ENCODE data around the gene MRTFB.

The MRTFB gene

DNA sequence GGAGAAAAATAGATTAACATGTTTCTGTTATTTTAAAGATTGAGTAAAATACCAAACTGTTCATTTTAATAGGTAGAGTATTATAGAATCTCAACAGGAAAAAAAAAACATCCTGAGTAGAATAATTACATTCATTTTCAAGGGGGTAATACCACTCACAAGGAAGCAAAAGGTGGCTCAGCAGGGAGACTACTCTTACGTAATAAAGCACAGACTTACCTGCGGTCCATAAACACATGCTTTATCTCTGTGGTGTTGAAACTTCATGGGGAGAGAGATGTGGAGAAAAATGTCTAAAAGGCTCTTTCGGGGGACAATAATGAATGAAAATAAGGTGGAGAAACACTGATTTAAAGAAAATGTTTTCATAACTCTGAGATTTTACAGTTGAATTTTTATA, 171.7 kb downstream of the MRTFB start:
- no peak for DNase-seq

DNA sequence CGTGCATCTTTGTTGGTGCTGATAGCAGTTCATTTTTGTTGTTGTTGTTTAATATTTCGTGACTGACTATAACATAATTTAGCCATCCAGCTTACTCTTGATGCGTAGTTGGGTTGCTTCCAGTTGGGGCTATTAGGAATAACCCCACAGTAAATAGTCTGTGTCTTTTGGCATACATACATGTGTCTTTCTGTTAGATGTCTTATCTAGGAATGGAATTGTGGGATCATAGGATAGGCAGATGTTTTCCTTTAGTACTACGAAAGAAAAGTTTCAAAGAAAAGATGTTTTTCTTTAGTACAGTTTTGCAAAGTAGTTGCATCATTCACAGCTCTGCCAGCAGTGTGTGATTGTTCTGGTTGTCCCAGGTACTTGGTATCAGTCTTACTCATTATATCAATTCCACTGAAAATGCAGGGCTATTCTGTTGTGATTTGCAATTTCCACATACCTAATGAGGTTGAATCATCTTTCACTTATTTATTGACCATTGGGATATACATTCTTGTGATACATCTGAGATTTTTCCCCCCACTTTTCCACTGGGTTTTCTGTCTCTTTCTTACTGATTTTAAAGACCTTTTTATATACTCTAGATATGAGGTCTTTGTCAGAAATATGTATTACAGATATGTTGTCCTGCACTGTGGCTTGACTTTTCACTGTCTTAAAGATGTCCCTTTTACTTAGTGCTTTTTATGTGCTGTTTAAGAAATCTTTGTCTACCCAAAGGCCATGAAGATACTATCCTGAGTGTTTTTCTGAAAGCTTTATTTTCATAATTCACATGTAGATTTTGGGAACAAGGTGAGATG, 173.3 kb downstream of the MRTFB start:
- DNase-seq: no peak

DNA sequence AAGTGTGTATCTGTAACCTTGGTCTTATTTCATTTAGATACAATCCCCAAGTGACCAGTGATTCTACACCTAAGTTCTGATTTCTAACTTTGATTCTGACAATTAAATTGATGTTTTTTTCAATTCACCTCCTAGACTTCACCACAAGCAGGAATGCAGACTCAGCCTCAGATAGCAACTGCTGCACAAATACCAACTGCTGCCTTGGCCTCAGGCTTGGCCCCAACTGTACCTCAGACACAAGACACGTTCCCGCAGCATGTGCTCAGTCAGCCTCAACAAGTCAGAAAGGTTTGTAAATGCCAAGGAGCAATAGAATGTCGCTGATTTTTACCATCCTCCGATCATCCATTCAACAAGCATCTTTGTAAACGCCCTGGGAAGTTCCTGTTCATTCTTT, 177.7 kb downstream of the MRTFB start:
- DNase-seq: no peak

DNA sequence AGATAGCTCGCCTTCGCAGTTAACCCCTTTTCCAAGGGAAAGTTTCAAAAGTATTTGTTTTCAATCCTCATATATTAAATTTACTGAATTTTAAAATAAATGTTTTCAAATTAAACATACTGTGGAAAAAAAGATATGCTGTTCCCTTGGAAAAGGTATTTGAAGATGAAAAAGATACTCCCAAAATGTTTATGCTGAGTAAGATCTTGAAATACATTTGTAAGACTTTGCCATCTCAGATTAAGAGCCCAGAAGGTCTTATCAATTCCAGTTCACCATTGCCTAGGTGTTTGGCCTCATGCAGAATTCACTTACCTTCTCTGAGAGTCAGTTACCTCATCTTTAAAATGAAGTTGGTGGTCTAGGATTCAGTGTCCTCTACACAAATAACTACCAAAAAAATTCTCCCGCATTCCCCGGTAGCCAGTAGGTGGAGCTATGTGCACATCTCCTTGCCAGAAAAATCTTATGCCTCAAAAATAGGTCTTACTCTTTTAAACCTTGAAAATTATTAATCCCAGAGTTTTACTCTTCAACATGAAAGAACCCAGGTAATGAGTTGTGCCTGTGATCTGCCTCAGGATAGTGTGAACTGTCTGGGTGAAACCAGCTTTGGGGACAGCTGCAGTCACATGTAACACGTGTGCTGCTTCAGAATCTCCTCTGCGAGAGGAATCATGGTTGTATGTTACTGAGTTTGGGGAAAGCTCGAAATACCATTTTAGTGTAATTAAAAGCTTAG, 178.3 kb downstream of the MRTFB start:
- peak; percentile 44 for DNase-seq

DNA sequence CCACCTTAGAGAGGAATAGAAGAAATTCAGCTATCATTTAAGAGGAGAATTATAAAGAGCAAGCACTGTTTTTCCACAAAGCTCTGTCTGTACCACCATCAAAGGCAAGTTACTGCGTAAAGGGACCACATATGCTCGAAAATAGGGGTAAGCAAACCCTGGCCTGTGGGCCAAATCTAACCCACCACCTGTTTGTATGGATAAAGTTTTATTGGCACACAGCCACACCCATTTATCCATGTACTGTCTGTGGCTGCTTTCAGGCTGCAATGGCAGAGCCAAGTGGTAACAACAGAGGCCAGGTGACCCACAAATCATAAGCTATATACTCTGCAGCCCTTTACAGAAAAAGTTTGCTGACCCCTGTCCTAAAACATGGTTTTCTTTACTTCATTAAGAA, 180.3 kb downstream of the MRTFB start:
- no peak for DNase-seq

DNA sequence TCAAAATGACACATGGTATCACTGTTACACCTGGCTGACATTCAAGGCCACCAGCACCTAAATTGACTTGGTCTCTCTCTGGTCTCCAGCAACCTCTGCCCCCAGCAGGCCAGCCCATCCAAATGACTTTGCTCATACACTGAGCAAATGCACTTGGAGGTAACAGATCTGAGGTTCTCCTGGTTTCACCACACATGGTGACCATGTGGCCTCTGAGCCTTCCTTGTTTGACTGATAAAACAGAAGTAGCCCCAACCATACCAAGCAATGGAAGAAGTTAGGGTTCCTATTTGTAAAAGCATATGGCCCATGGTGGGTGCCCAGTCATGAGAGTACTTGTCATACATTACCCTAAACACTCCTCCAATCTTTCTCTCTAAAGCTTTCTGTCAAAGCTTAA, 181.7 kb downstream of the MRTFB start:
- no peak for DNase-seq

DNA sequence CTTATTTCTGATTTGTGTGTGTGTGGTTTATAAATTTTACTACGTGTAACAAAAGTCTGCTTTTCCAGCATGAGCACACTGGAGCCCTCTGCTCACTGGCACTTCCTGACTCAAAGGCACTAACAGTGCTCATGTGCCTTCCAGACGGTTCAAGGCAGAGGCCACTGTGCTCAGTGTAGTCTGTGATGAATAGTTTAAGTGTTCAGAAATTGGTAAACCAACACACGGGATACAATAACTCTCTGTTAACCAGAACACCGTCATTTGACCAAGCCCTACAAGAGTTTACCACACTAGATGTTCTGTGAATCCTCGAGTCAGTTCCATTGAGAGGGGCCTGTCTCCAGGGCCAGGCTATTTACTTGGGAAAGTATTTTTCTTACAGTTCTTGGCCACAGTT, 191.9 kb downstream of the MRTFB start:
- DNase-seq: no peak

DNA sequence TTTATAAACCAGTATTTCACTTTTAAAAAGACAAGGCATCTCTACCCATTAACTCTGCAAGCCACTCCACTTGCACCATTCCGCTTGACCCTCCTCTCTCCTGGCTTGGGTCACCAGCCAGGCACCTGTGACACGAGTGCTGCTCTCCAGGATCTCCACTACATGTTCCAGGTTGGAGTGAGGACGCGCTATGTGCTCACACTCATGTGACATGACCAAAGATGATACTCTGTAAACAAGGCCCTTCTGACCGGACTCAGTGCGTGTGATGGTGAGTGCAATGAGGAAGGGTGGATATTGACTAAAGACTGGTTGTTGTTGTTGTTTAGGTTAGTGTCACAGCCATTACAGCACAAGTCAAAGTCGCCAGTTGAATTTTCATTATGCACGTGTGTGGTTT, 192.7 kb downstream of the MRTFB start:
- DNase-seq: no peak

DNA sequence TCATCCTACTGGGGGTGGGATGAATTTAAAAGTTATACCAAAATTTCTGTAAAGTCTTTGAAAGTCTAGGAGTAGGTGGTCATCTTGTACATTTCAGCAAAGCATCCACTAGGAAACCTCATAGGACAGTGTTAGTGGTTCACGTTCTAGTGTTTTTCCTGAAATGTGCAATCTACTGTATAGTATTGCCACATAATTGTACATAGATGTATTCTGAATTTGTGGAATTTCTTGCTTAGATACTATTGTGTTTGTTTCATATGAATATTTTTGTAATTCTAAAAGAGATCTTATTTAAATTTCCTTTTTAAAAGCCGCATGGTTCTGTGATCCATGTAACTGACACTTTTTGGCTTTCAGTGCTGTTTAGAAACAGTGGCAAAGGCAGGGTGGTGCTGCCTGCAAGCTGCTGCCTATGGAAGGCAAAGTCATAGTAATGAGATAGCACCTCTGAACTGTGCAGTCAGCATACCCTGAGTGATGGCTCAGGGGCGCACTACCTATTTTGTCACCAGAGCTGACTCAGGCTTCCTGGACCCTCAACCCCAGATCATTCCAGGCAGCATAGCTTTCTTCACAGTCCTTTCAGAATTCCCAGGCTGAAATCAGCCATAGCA, 193.3 kb downstream of the MRTFB start:
- no peak for DNase-seq

DNA sequence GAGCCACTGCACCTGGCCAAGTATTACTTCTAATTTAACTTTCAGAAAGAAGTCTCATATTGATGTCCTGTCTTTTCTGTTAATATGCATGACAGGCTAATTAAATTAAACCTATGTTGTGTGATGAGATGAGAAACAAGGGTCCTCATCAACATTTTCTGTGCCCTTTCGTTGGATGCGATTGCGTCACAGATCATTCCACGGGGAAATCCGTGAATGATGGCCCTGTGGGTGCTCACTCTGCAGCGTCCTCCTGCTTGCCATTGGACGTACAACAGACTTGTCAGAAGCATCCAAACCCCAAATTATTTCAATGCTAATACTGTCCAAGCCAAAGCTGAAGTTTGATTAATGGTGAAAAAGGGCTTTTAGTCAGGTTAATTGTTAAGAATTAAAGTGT, 197.0 kb downstream of the MRTFB start:
- no peak for DNase-seq

DNA sequence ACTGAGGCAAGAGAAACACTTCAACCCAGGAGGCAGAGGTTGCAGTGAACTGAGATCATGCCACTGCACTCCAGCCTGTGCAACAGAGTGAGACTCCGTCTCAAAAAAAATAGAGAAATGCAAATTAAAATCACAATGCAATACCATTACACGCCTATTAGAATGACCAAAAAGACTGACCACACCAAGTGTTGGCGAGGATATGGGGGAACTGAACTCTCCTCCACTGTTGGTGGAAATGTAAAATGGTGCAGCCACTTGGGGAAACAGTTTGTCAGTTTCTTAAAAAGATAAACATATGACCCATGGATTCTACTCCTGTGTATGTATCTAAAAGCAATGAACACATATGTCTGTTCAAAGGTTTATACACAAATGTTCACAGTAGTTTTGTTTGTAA, 204.8 kb downstream of the MRTFB start:
- no peak for DNase-seq

DNA sequence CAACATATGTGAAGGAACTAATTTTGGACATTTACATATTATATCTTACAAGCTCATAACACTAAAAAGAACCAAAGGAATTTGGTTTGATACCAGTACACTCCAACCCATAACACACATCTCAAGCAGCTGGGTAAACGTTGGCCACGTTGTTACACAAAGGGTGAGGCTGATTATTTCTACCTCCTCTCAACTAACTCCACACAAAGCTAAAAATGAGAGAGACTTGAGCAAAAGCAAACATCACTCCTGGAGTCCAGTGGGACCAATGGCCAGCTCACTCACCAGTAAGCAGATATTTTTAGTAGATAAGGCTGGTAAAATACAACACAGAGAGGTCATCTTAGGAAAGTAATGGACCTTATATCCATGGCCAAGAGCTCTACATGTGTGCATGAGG, 207.6 kb downstream of the MRTFB start:
- no peak for DNase-seq

DNA sequence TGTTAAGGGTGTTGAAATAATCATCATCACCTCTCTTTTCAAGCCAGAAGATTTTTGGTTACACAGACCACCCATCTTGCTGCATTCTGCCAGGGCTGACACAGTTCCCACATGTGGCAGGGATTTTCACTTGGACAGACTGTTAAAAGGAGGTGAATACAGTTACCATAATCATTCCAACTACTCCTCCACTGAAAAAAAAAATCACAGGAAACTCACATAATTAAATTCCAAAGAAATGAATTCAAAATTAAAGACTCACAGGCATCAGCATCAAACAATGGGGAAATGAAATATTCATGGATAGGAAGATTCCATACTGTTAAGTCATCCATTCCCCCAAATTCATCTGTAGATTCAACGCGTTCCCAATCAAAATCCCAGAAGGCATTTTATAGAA, 209.4 kb downstream of the MRTFB start:
- DNase-seq: no peak

DNA sequence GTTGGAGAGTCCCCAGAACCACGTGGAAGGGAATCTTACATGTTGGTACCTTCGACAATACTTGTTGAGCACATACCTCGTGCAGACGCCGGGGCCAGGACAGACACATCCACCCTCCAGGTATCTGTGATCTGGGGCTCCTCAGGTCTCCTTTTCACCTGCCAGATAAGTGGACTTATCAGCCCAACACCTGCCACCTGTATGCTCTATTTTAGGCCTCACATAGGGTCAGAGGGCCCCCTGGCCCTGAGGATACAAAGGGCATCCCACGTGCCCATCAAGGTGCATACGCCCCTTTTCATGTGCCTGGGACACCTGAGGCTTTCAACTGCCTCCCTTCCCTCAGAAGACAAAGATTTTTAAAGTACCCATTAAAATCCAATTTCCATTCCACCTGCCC, 212.7 kb downstream of the MRTFB start:
- DNase-seq: no peak

DNA sequence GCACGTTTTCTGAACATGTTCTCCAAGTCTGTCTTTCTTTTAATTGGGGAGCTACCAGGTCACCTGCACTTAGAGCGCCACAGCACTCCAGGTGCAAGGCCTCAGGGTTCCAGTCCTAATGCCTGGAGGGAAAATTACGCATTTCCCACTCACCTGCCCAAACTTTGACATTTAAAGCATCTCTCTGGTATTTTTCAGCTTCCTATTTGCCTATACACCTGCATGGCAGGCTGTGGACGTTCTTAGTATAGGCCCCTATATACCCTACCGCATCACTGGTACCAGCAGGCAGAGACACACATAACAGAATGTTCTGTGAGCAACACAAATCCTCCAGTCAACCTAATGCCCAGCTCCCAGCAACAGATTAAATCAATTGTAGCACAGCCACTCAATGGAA, 213.3 kb downstream of the MRTFB start:
- DNase-seq: no peak

DNA sequence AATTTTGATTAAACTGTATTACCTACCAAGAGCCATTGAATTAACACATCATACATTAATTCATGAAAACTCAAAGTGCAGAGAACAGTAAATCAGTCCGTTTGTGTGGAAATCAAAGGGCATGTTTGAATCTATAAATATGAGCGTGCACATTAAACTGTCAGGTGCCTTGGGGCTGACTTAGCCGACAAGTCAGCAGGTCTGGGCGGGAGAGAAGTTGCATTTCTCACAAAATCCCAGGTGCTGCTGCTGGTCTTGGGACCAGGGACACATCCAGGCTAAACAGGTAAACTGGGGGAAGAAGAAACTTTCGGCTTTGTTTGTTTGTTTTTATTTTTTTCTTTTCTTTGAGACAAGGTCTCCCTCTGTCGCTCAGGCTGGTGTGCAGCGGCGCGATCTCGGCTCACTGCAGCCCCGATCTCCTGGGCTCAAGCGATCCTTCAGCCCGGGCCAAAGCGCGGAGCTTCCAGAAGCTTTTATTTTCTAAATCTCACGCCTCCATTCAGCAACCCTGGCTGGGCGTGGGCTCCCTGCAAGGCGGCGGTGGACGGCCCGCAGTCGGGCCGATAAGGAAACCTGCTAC, 213.9 kb downstream of the MRTFB start:
- DNase-seq: peak; percentile 37

DNA sequence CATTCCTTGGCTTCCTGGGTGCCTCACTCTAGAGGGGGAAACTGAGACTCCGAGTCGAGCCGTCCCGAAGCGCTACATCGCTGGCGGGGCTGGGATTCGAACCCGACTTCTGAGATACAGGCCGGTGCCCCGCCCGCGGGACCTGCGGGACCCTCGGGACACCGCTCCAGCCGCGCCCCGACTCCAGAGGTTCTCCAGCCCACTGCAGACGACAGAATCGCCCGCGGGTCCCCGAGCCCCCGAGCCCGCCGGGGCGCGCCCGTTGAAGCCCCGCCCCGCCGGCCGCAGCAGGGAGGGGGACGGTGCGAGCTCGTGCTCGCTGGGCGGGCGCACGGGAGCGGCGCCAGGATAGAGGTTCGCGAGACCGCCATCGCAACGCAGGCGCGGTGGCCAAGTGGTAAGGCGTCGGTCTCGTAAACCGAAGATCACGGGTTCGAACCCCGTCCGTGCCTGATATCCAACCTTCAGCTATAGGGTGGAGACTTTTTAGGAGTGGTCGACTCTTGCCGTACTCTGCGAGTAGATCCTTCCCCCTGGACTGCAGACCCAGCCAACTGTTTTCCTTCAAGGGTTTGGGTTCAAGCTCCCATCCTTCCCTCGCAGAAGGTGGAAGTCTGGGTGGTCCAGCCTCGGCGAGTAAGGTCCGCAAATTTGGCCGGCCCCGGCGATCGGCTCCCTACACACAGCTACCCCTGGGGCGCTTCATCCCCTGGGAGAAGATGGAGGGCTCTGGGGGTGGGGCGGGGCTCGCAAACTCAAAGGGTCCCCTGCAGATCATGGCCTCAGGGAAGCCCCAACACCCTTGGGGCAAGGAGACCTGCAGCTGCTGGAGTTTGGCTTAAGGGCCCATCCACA, 214.6 kb downstream of the MRTFB start:
- DNase-seq: peak; percentile 89

DNA sequence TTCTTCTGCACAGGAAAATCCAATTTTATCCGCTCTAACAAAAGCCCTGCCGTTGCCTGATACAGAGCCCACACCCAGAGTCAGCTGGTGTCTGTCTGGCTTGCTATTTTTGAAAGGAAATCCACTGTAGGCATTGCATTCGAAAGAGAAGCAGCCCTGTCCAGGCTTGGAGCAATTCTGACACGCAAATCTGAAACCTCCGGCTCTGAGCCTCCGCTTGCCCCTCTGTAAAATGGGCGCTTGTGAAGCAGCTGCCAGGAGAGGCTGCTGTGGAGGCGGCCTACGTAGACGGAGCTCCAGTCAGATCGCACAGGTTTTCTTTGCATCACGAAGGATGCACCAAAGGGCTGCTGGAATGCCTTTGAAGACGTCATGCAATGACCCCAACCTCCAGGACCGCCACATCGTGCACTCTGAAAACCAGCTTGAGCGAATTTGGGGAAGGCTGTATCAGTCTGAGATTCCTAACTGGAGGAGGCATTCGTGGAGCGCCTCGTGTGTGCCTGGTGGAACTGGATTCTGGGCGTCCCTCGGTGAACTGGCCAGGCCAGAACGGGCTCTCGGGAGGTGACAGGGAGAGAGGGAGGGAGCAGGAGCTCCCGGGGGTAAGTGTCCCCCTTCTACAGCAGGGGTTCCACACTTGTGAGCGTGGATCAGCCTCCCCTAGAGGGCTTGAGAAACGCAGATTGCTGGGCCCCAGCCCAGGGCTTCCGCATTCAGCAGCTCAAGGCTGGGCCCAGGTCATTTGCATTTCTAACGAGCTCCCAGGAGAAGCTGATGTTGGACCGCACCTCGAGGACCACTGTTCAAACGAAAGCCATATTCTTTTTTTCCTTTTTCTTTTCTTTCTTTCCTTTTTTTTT, 215.5 kb downstream of the MRTFB start:
- no peak for DNase-seq

DNA sequence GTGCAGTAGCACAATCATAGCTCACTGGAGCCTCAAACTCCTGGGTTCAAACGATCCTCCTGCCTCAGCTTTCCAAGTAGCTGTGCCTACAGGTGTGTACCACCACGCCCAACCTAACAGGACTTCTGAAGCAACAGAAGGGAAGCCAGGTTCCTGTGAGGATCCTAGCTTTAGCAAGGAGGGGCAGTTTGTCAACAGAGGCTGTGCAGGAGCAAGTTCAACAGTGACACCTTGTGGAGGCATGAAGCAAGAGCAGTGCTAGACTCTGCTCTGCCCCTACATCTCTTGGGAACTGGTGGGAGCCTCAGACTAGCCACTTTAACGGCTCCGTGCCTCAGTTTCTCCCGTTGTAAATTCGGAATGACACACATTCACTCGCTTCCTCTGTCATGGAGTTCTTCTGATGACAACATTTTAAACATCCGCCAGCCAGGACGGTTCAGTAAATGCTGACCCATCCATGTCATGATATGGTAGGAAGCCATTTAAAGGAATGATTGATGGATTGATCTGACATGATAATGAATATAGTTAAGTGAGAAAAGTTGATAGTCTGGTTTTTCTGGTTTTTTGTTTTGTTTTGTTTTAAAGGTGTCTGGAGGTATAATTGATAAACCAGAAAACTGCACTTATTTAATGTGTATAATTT, 218.7 kb downstream of the MRTFB start:
- DNase-seq: no peak

DNA sequence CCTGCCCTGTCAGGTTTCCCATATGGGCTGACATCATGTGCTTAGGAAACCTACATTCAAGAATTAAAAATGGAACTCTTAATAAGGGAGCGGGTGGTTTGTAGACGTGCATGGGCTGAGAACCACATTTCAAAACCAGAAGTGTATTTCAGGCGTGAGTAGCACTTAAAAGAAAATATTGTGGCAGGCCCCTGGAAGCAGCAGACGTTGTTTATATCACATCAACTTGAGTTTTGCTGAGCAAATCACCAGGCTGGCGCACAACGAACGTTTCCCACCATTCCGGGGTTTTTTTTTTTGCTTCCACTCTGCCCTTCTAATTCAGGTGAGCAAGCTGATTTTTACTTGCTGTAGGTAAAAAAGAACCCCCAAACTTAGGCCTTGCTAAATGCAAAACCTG, 220.2 kb downstream of the MRTFB start:
- no peak for DNase-seq
